Skin epidermis (tissue), 12 donors: ENCODE data around the gene SDK2.

Experiments
- H3K27ac ChIP-seq, 21 experiments: fragments of 200-600 bp; sonication (generic) in 11 of 21; one replicate each; pipeline ENCODE4 v1.5.0; 2020; ENCODE audit warnings: mild to moderate bottlenecking in 3 of 21, inconsistent platforms in 2 of 21, moderate library complexity in 2 of 21
- H3K4me3 ChIP-seq, 7 experiments: fragments of 200-600 bp; sonication (generic) in 2 of 7; one replicate each; pipeline ENCODE4 v1.5.0; 2020; ENCODE audit warnings: inconsistent platforms in 2 of 7, mild to moderate bottlenecking in 2 of 7, moderate library complexity in 1 of 7

SDK2 gene

GRCh38 chr17:73575470-73576221, 68.6 kb downstream of the SDK2 start:
- no peak overlapping the region for H3K4me3 ChIP-seq
- no peak overlapping the region for H3K27ac ChIP-seq

DNA sequence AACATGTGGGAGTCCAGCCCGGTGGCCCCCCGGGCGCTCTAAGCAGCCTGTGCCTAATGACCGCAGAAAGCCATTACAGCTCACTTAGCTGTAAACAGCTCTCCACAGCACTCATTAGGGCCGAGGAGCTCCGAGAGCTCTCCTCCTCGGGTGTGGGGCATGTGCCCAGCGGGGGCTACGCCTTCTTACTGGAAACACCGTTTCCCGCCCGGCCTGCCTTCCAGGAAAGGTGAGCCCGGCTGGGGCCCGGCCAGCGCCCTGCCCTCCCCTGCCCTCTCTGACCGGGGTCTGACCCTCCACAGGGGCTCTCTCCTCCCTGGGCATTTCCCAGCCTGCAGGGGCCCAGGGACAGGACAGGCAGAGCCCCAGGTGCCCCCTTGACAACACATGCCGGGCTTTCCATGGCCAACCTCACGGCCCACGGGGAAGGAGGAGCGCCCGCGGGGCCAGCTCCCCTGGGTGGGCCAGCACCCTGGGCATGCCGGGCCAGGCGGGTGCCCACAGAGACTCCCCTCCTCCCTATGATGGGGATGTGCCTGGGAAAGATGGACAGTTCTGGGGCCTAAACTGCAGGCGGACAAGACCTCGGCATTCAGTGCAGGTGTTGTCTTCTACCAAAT, 72.6 kb downstream of the SDK2 start:
- Histone ChIP-seq H3K4me3 (no peak overlapping the region), H3K27ac (no peak overlapping the region)

GRCh38 chr17:73569762-73570319, 74.4 kb downstream of the SDK2 start:
- no peak overlapping the region for H3K27ac ChIP-seq
- no peak overlapping the region for H3K4me3 ChIP-seq

DNA sequence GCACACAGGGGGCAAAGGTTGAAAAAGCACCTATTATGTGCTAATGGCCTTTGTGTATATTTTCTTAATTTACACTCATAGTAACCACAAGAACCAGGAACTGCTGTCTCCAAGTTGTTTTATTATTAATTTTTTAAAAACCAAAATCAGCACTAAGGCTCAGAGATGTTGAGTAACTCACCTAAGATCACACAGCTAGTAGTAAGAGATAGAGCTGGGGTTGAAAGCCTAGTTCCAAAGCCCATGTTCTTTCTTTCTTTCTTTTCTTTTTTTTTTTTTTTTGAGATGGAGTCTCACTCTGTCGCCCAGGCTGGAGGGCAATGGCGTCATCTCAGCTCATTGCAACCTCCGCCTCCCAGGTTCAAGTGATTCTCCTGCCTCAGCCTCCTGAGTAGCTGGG, 75.3 kb downstream of the SDK2 start:
- no peak overlapping the region for H3K27ac ChIP-seq
- no peak overlapping the region for H3K4me3 ChIP-seq

- H3K27ac ChIP-seq, result peak overlapping the region in 13 of 21 experiments; percentile 4 to 79 (median 42)
- no peak overlapping the region for H3K4me3 ChIP-seq
Measured at GRCh38 chr17:73566905-73567782, 77.1 kb downstream of the SDK2 start.

GRCh38 chr17:73564843-73565242, 79.4 kb downstream of the SDK2 start:
- Histone ChIP-seq H3K27ac (no peak overlapping the region), H3K4me3 (no peak overlapping the region)

DNA sequence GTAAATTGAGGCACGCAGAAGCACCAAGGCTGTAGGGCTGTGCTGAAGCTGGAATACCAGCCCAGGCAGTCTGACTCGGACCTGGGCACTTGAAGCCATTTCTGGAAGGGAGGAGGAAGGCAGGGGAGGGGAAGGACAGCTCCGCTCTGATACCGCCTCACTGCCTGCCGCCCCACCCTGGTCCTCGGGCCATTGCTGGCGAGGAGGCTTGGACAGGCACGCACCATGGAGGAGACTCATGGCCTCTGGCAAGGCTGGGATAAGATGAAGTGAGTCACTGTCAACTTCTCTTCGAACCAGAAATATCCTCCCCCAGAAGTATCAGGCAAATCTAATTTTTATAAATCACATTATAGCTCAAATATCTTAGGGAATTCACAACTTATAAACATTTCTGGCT, 81.3 kb downstream of the SDK2 start:
- Histone ChIP-seq H3K4me3 (no peak overlapping the region), H3K27ac (peak overlapping the region in 2 of 21 experiments; percentile 12 to 37)

- Histone ChIP-seq H3K4me3 (no peak overlapping the region), H3K27ac (peak overlapping the region in 1 of 21 experiments; percentile 17)
Measured at GRCh38 chr17:73561111-73561510, 83.1 kb downstream of the SDK2 start.

- Histone ChIP-seq H3K4me3 (no peak overlapping the region), H3K27ac (peak overlapping the region in 1 of 21 experiments; percentile 17)
Measured at GRCh38 chr17:73560661-73561060, 83.6 kb downstream of the SDK2 start.

GRCh38 chr17:73559532-73559931, 84.7 kb downstream of the SDK2 start:
- H3K27ac ChIP-seq, result no peak overlapping the region
- H3K4me3 ChIP-seq, result no peak overlapping the region

DNA sequence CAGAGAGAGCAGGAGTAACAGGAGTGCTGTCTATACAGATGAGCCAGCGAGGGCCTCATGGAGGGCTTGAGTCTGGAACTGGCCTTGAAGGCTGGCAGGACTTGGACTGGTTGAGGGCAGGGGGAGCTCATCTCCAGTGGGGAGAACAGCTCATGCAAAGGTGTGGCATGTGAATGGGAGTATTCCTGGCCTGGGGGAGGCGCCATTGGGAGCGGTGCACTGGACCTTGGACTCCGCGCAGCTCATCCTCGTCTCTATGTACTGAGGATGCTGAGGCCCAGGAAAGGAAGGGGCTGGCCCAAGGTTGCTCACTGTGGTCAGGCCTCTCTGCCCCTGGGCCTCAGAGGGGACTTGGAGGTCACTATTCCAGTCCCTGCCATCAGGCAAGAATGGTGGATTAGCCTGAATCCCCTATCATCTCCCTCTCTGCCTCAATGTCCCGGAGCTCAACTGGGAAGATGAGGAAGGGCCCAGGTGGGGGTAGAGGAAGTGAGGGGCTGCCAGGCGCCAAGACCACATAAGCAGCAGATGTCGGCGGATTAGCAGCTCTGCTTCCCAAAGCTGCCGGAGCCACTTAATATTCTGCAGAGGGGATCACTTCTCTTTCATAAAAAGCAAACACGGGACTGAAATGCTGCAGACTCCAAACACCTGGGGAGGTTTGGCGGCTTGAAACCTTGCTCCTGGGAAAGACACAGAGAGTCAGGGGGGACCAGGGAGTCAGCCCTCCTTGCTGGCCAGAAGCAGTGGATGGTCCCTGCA, 88.9 kb downstream of the SDK2 start:
- H3K4me3 ChIP-seq, result no peak overlapping the region
- no peak overlapping the region for H3K27ac ChIP-seq

GRCh38 chr17:73554498-73554897, 89.7 kb downstream of the SDK2 start:
- Histone ChIP-seq H3K4me3 (no peak overlapping the region), H3K27ac (no peak overlapping the region)

GRCh38 chr17:73553311-73553710, 90.9 kb downstream of the SDK2 start:
- Histone ChIP-seq H3K4me3 (no peak overlapping the region), H3K27ac (no peak overlapping the region)

DNA sequence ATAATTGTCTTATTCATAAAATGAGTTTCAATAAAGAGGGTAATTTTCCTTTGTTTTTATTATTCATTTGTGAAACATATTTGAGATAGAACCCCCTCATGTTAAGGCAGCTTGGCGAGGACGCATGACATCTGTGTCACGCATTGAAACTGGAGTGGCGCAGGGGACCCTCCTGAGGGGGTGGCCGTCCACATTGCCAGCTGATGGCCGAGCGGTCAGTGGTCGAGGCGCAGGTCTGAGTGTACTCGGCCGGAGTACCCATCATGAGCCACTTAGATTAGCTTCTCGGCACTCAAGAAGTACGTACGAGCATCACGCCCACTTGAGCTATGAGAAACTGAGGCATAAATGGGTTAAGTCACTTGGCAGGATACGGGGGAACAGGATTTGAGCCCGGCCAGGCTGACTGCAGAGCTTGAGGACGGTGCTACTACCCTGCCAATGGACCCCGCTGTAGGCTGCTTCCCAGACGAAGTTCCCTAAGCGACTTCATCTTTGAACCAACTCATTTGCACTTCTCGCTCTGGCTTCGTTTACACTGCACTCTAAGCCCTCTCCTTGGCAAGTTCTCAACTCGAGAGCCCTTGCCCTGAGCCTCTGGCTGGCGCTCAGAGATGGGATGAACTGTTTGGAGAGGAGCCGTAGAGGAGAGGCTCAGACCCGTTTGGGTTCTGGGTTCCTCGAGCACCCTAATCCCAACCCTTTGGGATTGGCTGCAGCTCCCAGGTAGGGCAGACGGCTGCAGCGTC, 91.8 kb downstream of the SDK2 start:
- Histone ChIP-seq H3K27ac (no peak overlapping the region), H3K4me3 (peak overlapping the region in 4 of 7 experiments; percentile 8 to 29 (median 17))

DNA sequence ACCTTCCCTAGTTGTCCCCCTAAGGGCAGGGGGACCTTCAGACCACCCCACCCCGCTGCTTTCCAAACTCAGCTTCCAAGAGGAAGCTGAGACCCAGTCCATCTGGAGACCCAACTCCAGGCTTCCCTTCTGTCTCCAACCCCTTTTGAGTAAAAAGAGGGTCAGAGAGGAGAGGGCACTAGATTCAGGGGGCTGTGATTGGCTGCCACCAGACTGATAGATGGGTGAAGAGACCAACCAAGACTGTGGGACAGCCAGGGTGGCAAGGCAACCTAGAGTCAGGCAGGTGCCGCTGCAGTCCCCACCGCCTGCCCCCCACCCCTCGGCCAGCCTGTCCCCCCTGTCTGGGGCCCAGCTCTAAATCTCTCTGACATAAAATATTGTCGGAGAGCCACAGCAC, 92.5 kb downstream of the SDK2 start:
- no peak overlapping the region for H3K27ac ChIP-seq
- H3K4me3 ChIP-seq, result peak overlapping the region in 4 of 7 experiments; percentile 8 to 29 (median 17)

DNA sequence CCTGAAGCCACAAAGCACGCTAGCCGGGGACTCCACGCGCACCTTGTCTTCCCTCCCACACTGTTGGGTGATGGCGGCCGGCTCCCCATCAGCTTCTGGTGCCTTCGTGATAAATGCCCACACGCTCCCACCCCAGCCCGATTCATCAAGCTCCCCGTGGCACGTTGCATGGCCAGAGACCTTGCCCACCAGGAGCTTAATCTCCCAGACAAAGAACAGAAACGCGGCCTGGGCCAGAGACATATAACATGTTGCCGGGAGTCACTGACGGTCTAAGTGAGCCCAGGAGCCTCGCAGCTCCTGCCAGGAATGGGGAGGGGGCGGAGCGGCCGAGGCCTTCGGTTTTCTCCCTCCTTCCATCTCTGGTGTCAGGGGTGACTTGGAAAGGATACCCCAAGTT, 93.1 kb downstream of the SDK2 start:
- no peak overlapping the region for H3K27ac ChIP-seq
- H3K4me3 ChIP-seq, result no peak overlapping the region

DNA sequence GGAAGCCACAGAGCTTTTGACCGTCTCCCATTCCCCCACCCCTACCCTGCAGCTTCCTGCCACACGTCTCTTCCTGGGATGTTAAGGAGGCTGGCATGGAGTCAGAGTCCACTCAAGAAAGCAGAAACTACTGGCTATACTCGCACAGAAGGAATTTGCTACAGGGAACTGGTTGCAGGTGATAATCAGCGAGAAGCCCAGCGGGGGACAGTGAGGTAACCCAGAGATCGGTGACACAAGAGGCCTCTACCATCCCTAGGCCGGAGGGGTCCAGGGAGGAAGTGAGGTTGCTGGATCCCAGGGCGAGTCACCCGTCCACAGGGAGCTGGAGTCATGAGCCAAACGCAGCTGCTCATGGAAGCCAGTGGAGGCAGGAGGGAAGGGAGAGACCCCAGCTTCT, 93.7 kb downstream of the SDK2 start:
- H3K27ac ChIP-seq, result no peak overlapping the region

DNA sequence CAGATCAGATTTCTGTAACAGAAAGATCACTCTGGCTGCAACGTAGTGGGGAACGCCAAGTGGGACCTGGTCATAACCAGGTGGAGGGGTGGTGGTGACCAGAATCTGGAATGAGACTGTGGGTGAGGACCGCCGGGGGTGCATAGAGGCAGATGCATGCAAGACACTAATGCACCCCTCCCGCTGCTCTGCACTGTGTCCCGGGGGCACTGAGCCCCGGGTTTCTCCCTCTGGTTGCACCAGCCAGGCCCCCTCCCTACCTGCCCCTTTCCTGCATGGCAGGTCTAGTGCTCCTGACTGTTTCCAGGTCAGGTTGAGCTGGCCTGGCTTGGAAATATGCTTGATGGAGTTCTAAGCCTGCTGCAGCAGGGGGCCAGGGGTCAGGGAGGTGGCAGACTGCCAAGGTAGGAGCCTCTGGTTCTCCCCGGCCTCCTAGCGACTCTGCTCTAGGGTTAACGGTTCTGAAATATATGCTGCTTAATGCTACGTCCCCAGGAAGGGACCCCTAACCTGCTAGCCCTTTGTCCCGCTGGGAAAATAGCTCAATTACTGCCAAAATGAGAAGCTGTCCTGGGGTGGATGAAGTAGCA, 94.3 kb downstream of the SDK2 start:
- Histone ChIP-seq H3K27ac (no peak overlapping the region), H3K4me3 (no peak overlapping the region)

More for the DNA sequence above, 93.7 kb downstream of the SDK2 start:
- no peak overlapping the region for H3K4me3 ChIP-seq
